ENCODE results near the gene LDHD.
"Not testable (repeated sequence)": the region's sequence is repeated elsewhere in the genome, so short reads cannot be mapped to it uniquely, and the experiment has no call there.

The LDHD gene

GRCh38 chr16:75099738-75100602, 16.6 kb downstream of the LDHD start:
- Mint-ChIP-seq H3K27me3 (no peaks in the 10 kb centered on the region), H3K36me3 (ENCODE audit: low read depth) (peaks cover 6% of the 10 kb centered on the region), H3K27ac (peak overlapping the region; percentile 80), H3K9me3 (no peaks in the 10 kb centered on the region), H3K4me1 (ENCODE audit: low read depth) (peaks cover 53% of the 10 kb centered on the region), H3K4me3 (no peak overlapping the region)
- intact Hi-C loops (cut with micrococcal nuclease) = no loop called here

GRCh38 chr16:75099075-75099667, 17.4 kb downstream of the LDHD start:
- Mint-ChIP-seq H3K36me3 (ENCODE audit: low read depth) (peaks cover 3% of the 10 kb centered on the region), H3K27ac (peak overlapping the region; percentile 80), H3K4me1 (ENCODE audit: low read depth) (peaks cover 45% of the 10 kb centered on the region), H3K9me3 (no peaks in the 10 kb centered on the region), H3K4me3 (no peak overlapping the region), H3K27me3 (no peaks in the 10 kb centered on the region)
- intact Hi-C loops (cut with micrococcal nuclease) = no loop called here

GRCh38 chr16:75097941-75098901, 18.4 kb downstream of the LDHD start:
- no peak overlapping the region for H3K27ac Mint-ChIP-seq
- intact Hi-C loops (cut with micrococcal nuclease) = no loop called here
- no peaks in the 10 kb centered on the region for H3K27me3 Mint-ChIP-seq
- no peaks in the 10 kb centered on the region for H3K9me3 Mint-ChIP-seq
- peaks cover 41% of the 10 kb centered on the region for H3K4me1 Mint-ChIP-seq (ENCODE audit: low read depth)
- H3K4me3 Mint-ChIP-seq = no peak overlapping the region
- H3K36me3 Mint-ChIP-seq (ENCODE audit: low read depth) = peaks cover 6% of the 10 kb centered on the region

- no peak overlapping the region for H3K4me3 Mint-ChIP-seq
- H3K27ac Mint-ChIP-seq = no peak overlapping the region
- H3K9me3 Mint-ChIP-seq = no peaks in the 10 kb centered on the region
- intact Hi-C loops (cut with micrococcal nuclease) = no loop called here
- H3K27me3 Mint-ChIP-seq = no peaks in the 10 kb centered on the region
- H3K4me1 Mint-ChIP-seq (ENCODE audit: low read depth) = peaks cover 41% of the 10 kb centered on the region
- H3K36me3 Mint-ChIP-seq (ENCODE audit: low read depth) = peaks cover 6% of the 10 kb centered on the region
Measured at GRCh38 chr16:75097191-75097761, 19.3 kb downstream of the LDHD start.

- Mint-ChIP-seq H3K36me3 (ENCODE audit: low read depth) (peaks cover 6% of the 10 kb centered on the region), H3K4me1 (ENCODE audit: low read depth) (peaks cover 41% of the 10 kb centered on the region), H3K4me3 (no peak overlapping the region), H3K27ac (no peak overlapping the region), H3K9me3 (no peaks in the 10 kb centered on the region), H3K27me3 (no peaks in the 10 kb centered on the region)
- intact Hi-C loops (cut with micrococcal nuclease) = no loop called here
Measured at GRCh38 chr16:75096656-75097055, 19.9 kb downstream of the LDHD start.

GRCh38 chr16:75095204-75095621, 21.4 kb downstream of the LDHD start:
- no peaks in the 10 kb centered on the region for H3K9me3 Mint-ChIP-seq
- H3K4me3 Mint-ChIP-seq = no peak overlapping the region
- no peaks in the 10 kb centered on the region for H3K27me3 Mint-ChIP-seq
- no peak overlapping the region for H3K27ac Mint-ChIP-seq
- peaks cover 39% of the 10 kb centered on the region for H3K4me1 Mint-ChIP-seq (ENCODE audit: low read depth)
- intact Hi-C loops (cut with micrococcal nuclease) = no loop called here
- peaks cover 6% of the 10 kb centered on the region for H3K36me3 Mint-ChIP-seq (ENCODE audit: low read depth)

GRCh38 chr16:75093598-75094540, 22.7 kb downstream of the LDHD start:
- Mint-ChIP-seq H3K27me3 (no peaks in the 10 kb centered on the region), H3K4me3 (no peak overlapping the region), H3K27ac (no peak overlapping the region), H3K4me1 (ENCODE audit: low read depth) (peaks cover 34% of the 10 kb centered on the region), H3K9me3 (no peaks in the 10 kb centered on the region), H3K36me3 (ENCODE audit: low read depth) (peaks cover 6% of the 10 kb centered on the region)
- intact Hi-C loops (cut with micrococcal nuclease) = no loop called here

- H3K27ac Mint-ChIP-seq = no peak overlapping the region
- no peaks in the 10 kb centered on the region for H3K9me3 Mint-ChIP-seq
- peaks cover 34% of the 10 kb centered on the region for H3K4me1 Mint-ChIP-seq (ENCODE audit: low read depth)
- no peak overlapping the region for H3K4me3 Mint-ChIP-seq
- H3K27me3 Mint-ChIP-seq = no peaks in the 10 kb centered on the region
- intact Hi-C loops (cut with micrococcal nuclease) = no loop called here
- H3K36me3 Mint-ChIP-seq (ENCODE audit: low read depth) = peaks cover 6% of the 10 kb centered on the region
Measured at GRCh38 chr16:75092777-75093176, 23.8 kb downstream of the LDHD start.

GRCh38 chr16:75091619-75092018, 25.0 kb downstream of the LDHD start:
- H3K27me3 Mint-ChIP-seq; H3K36me3 Mint-ChIP-seq (ENCODE audit: low read depth); H3K27ac Mint-ChIP-seq; H3K4me3 Mint-ChIP-seq; intact Hi-C loops (cut with micrococcal nuclease); H3K9me3 Mint-ChIP-seq: not testable (repeated sequence)
- peaks cover 37% of the 10 kb centered on the region for H3K4me1 Mint-ChIP-seq (ENCODE audit: low read depth)

- H3K27ac Mint-ChIP-seq; H3K27me3 Mint-ChIP-seq; H3K9me3 Mint-ChIP-seq; H3K4me3 Mint-ChIP-seq; intact Hi-C loops (cut with micrococcal nuclease); H3K36me3 Mint-ChIP-seq (ENCODE audit: low read depth): not testable (repeated sequence)
- H3K4me1 Mint-ChIP-seq (ENCODE audit: low read depth) = peaks cover 31% of the 10 kb centered on the region
Measured at GRCh38 chr16:75090899-75091298, 25.7 kb downstream of the LDHD start.

GRCh38 chr16:75089486-75090202, 26.9 kb downstream of the LDHD start:
- Mint-ChIP-seq H3K27me3 (no peaks in the 10 kb centered on the region), H3K4me1 (ENCODE audit: low read depth) (peaks cover 31% of the 10 kb centered on the region), H3K27ac (peak overlapping the region; percentile 72), H3K9me3 (no peaks in the 10 kb centered on the region), H3K4me3 (no peak overlapping the region), H3K36me3 (ENCODE audit: low read depth) (peaks cover 6% of the 10 kb centered on the region)
- intact Hi-C loops (cut with micrococcal nuclease) = no loop called here

GRCh38 chr16:75088934-75089333, 27.6 kb downstream of the LDHD start:
- Mint-ChIP-seq H3K4me3 (no peak overlapping the region), H3K27ac (peak overlapping the region; percentile 72), H3K9me3 (no peaks in the 10 kb centered on the region), H3K4me1 (ENCODE audit: low read depth) (peaks cover 31% of the 10 kb centered on the region), H3K27me3 (no peaks in the 10 kb centered on the region), H3K36me3 (ENCODE audit: low read depth) (peaks cover 6% of the 10 kb centered on the region)
- intact Hi-C loops (cut with micrococcal nuclease) = no loop called here
